ENCODE results near the gene GLMP. TPM values are rescaled to one million over a fixed set of nuclear protein-coding genes. Genes with fewer than 3 reads are reported as not detected.

The GLMP gene
- total RNA-seq, 1 experiment from 2014 or later, result 70.2 TPM

- DNase-seq (ENCODE audit: low read depth), result no peak
These were observed 45.9 kb downstream of the GLMP start for GRCh38 chr1:156249593-156249992.

- no peak for DNase-seq (ENCODE audit: low read depth)
These were observed 47.2 kb downstream of the GLMP start for GRCh38 chr1:156248323-156248683.

GRCh38 chr1:156247460-156248322, 47.8 kb downstream of the GLMP start, which contains the start of gene PAQR6:
Gene PAQR6, minus strand, starts transcription at chr1:156248056. Its CDS starts 1,325 bp downstream, at chr1:156246731.
- DNase-seq (ENCODE audit: low read depth), result no peak

GRCh38 chr1:156246781-156247459, 48.6 kb downstream of the GLMP start:
- DNase-seq (ENCODE audit: low read depth), result no peak

- no peak for DNase-seq (ENCODE audit: low read depth)
These were observed 49.2 kb downstream of the GLMP start for GRCh38 chr1:156246241-156246780.

- peak; percentile 37 for DNase-seq (ENCODE audit: low read depth)
These were observed 49.8 kb downstream of the GLMP start for GRCh38 chr1:156245451-156246232.

GRCh38 chr1:156244712-156245111, 50.8 kb downstream of the GLMP start:
- DNase-seq (ENCODE audit: low read depth), result no peak

GRCh38 chr1:156244126-156244525, 51.4 kb downstream of the GLMP start:
- DNase-seq (ENCODE audit: low read depth), result no peak

- DNase-seq (ENCODE audit: low read depth), result no peak
These were observed 52.7 kb downstream of the GLMP start for GRCh38 chr1:156242738-156243137.

Other genes with a start within 250 kb of the GLMP start
- 19.6 and 20.3 TPM in 2 replicates for gene UBQLN4, start 241.9 kb downstream of the GLMP start, total RNA-seq (2014; rRNA removed; shearing (Covaris generic))
- gene LAMTOR2, start 240.9 kb downstream of the GLMP start, total RNA-seq (2014; rRNA removed; shearing (Covaris generic)), result 102 and 118 TPM in 2 replicates
- gene RAB25, start 234.5 kb downstream of the GLMP start, total RNA-seq (2014; rRNA removed; shearing (Covaris generic)), result not detected in 2 replicates
- gene MEX3A, start 213.2 kb downstream of the GLMP start, total RNA-seq (2014; rRNA removed; shearing (Covaris generic)), result 2.1 and 2.4 TPM in 2 replicates
- 919 and 1,055 TPM in 2 replicates for gene LMNA, start 181.0 kb downstream of the GLMP start, total RNA-seq (2014; rRNA removed; shearing (Covaris generic))
- 0.20 and 0.36 TPM in 2 replicates for gene SEMA4A, start 142.1 kb downstream of the GLMP start, total RNA-seq (2014; rRNA removed; shearing (Covaris generic))
- 8.3 and 10.1 TPM in 2 replicates for gene SLC25A44, start 101.6 kb downstream of the GLMP start, total RNA-seq (2014; rRNA removed; shearing (Covaris generic))
- 76.6 and 81.0 TPM in 2 replicates for gene PMF1, start 82.7 kb downstream of the GLMP start, total RNA-seq (2014; rRNA removed; shearing (Covaris generic))
- gene BGLAP, start 53.5 kb downstream of the GLMP start, total RNA-seq (2014; rRNA removed; shearing (Covaris generic)), result 17.7 and 44.1 TPM in 2 replicates
- 0.12 and 0.29 TPM in 2 replicates for gene PAQR6, start 47.6 kb downstream of the GLMP start, total RNA-seq (2014; rRNA removed; shearing (Covaris generic))
- 48.4 and 54.3 TPM in 2 replicates for gene SMG5, start 12.9 kb downstream of the GLMP start, total RNA-seq (2014; rRNA removed; shearing (Covaris generic))
- gene TMEM79, start 11.4 kb downstream of the GLMP start, total RNA-seq (2014; rRNA removed; shearing (Covaris generic)), result 2.4 TPM in 2 replicates
- gene VHLL, start 3.6 kb upstream of the GLMP start, total RNA-seq (2014; rRNA removed; shearing (Covaris generic)), result not detected in 2 replicates
- 455 and 483 TPM in 2 replicates for gene CCT3, start 42.6 kb upstream of the GLMP start, total RNA-seq (2014; rRNA removed; shearing (Covaris generic))
- gene TSACC, start 42.8 kb upstream of the GLMP start, total RNA-seq (2014; rRNA removed; shearing (Covaris generic)), result not detected in 2 replicates
- not detected in 2 replicates for gene RHBG, start 73.5 kb upstream of the GLMP start, total RNA-seq (2014; rRNA removed; shearing (Covaris generic))
- 9.9 and 11.4 TPM in 2 replicates for gene MEF2D, start 205.1 kb upstream of the GLMP start, total RNA-seq (2014; rRNA removed; shearing (Covaris generic))